OCI-LY3 (cell line): ENCODE measurements around the gene SLC44A3.

ENCODE experiments used
- EZH2phosphoT487 ChIP-seq: fragments of 200-600 bp; shearing (Covaris generic); IDR thresholded peaks from 2 replicates; pipeline ENCODE4 v1.6.1; 2018; ENCODE audit warnings: antibody characterized with exemption, mixed run types, low read depth
- TF ChIP-seq, protein P1 (sequence below): fragments of 200-600, 300-600 bp; sonication (generic); IDR thresholded peaks from 2 replicates; pipeline ENCODE4 v1.5.1; 2014; ENCODE audit warnings: antibody characterized with exemption, low read length, low read depth

DNA sequence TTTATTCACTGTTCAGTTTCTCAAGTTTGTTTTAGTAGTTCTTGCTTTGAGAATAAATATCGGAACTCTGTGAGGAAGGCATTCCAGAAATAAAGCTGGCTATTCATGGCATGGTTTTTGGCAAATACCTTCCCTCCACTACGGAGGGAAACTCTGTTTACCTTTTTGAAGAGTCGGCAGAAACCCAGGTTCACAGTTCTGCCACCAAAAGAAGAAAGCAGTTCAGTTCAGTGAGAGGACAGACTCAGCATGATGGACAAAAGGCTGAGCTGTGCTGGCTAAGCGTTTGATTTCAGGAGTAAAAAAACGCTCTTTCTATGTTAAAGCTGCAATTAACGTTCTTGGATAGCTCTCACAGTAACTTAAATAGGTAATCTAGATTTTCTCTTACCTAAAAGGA lies 64.3 kb downstream of the SLC44A3 start:
- TF ChIP-seq, protein P1, sequence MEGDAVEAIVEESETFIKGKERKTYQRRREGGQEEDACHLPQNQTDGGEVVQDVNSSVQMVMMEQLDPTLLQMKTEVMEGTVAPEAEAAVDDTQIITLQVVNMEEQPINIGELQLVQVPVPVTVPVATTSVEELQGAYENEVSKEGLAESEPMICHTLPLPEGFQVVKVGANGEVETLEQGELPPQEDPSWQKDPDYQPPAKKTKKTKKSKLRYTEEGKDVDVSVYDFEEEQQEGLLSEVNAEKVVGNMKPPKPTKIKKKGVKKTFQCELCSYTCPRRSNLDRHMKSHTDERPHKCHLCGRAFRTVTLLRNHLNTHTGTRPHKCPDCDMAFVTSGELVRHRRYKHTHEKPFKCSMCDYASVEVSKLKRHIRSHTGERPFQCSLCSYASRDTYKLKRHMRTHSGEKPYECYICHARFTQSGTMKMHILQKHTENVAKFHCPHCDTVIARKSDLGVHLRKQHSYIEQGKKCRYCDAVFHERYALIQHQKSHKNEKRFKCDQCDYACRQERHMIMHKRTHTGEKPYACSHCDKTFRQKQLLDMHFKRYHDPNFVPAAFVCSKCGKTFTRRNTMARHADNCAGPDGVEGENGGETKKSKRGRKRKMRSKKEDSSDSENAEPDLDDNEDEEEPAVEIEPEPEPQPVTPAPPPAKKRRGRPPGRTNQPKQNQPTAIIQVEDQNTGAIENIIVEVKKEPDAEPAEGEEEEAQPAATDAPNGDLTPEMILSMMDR, result no peak
- TF ChIP-seq EZH2phosphoT487, result no peak
